WTC11 (cell line): ENCODE results near the gene DRD4. TPM values are rescaled to one million over a fixed set of nuclear protein-coding genes. Genes with fewer than 3 reads are reported as not detected.

Source experiments
- ATAC-seq: fragments of 200-7000 bp; cut with Tn5 transposase; 2 replicates; pipeline ENCODE4 v1.10.0; 2021; ENCODE audit warnings: mild to moderate bottlenecking, moderate library complexity
- CTCF ChIA-PET: fragments of 300-600 bp; sonication (Branson Sonifier 250); formaldehyde crosslinking; loops from one replicate; lab custom pipeline; 2021; ENCODE audit warnings: antibody characterized with exemption; lab: Charles Lee
- POLR2A ChIA-PET: fragments of 350-600 bp; sonication (Branson Sonifier 250); formaldehyde crosslinking; loops from one replicate; lab custom pipeline; 2021; ENCODE audit warnings: antibody characterized with exemption; lab: Charles Lee
- DNase-seq: peaks from one replicate; pipeline ENCODE4 v3.0.0; 2021; ENCODE audit warnings: low spot score
- H3K27ac Mint-ChIP-seq: 2 replicates; pipeline ENCODE4 v1.8.0; 2021; ENCODE audit warnings: mixed read lengths
- H3K27me3 Mint-ChIP-seq: 2 replicates; pipeline ENCODE4 v1.8.0; 2021; ENCODE audit warnings: low read depth, mild to moderate bottlenecking, moderate library complexity, mixed read lengths
- H3K36me3 Mint-ChIP-seq: 2 replicates; pipeline ENCODE4 v1.8.0; 2021; ENCODE audit warnings: mixed read lengths
- H3K4me1 Mint-ChIP-seq: 2 replicates; pipeline ENCODE4 v1.8.0; 2022; ENCODE audit warnings: mixed read lengths
- H3K4me3 Mint-ChIP-seq: 2 replicates; pipeline ENCODE4 v1.8.0; 2021; ENCODE audit warnings: mild to moderate bottlenecking, moderate library complexity, mixed read lengths
- H3K9me3 Mint-ChIP-seq: 2 replicates; pipeline ENCODE4 v1.8.0; 2021; ENCODE audit warnings: mixed read lengths
- CBFB ChIP-seq: sonication (generic); formaldehyde crosslinking; IDR thresholded peaks from 2 replicates; pipeline ENCODE4 v1.8.1; 2022; ENCODE audit warnings: mild to moderate bottlenecking, low read depth, missing genetic modification reagents
- HMGA2 ChIP-seq: fragments of 250-450 bp; sonication (Bioruptor Pico); IDR thresholded peaks from 2 replicates; pipeline ENCODE4 v1.4.0; 2021; ENCODE audit warnings: mild to moderate bottlenecking, moderate library complexity
- MXD4 ChIP-seq: fragments of 250-450 bp; sonication (Bioruptor Pico); IDR thresholded peaks from 2 replicates; pipeline ENCODE4 v1.8.0; 2021; ENCODE audit warnings: mild to moderate bottlenecking, moderate library complexity, borderline replicate concordance
- NFYB ChIP-seq: sonication (generic); formaldehyde crosslinking; conservative IDR thresholded peaks from 2 replicates; pipeline ENCODE4 v1.8.0; 2022; ENCODE audit warnings: low read depth, missing genetic modification reagents
- SOX15 ChIP-seq: fragments of 250-450 bp; sonication (Bioruptor Pico); IDR thresholded peaks from 2 replicates; pipeline ENCODE4 v1.9.0; 2021; ENCODE audit warnings: mild to moderate bottlenecking
- TEAD4 ChIP-seq: sonication (generic); formaldehyde crosslinking; IDR thresholded peaks from 2 replicates; pipeline ENCODE4 v1.8.0; 2022; ENCODE audit warnings: mild to moderate bottlenecking, missing genetic modification reagents
- TP53 ChIP-seq: sonication (generic); formaldehyde crosslinking; IDR thresholded peaks from 2 replicates; pipeline ENCODE4 v1.8.1; 2023; ENCODE audit warnings: mild to moderate bottlenecking, missing genetic modification reagents
- ZNF396 ChIP-seq: fragments of 250-450 bp; sonication (Bioruptor Pico); IDR thresholded peaks from 2 replicates; pipeline ENCODE4 v1.8.0; 2021; ENCODE audit warnings: mild to moderate bottlenecking, moderate library complexity, borderline replicate concordance
- total RNA-seq: library from RNA; stranded (reverse); gene quantifications from 3 replicates; pipeline ENCODE4 v1.2.3, GENCODE V29; 2021
- TF ChIP-seq, protein P1 (sequence below): fragments of 250-450 bp; sonication (Bioruptor Pico); IDR thresholded peaks from 2 replicates; pipeline ENCODE4 v1.9.0; 2021; ENCODE audit warnings: mild to moderate bottlenecking
- TF ChIP-seq, protein P2 (sequence below): sonication (generic); formaldehyde crosslinking; IDR thresholded peaks from 2 replicates; pipeline ENCODE4 v1.8.0; 2023; ENCODE audit warnings: mild to moderate bottlenecking, missing genetic modification reagents
- TF ChIP-seq, protein P3 (sequence below): sonication (generic); formaldehyde crosslinking; conservative IDR thresholded peaks from 2 replicates; pipeline ENCODE4 v1.8.1; 2023; ENCODE audit warnings: mild to moderate bottlenecking, low read depth, missing genetic modification reagents, moderate library complexity
- TF ChIP-seq, protein P4 (sequence below): fragments of 250-450 bp; sonication (Bioruptor Pico); conservative IDR thresholded peaks from 2 replicates; pipeline ENCODE4 v1.9.0; 2021; ENCODE audit warnings: mild to moderate bottlenecking
- TF ChIP-seq, protein P5 (sequence below): sonication (generic); formaldehyde crosslinking; IDR thresholded peaks from 2 replicates; pipeline ENCODE4 v1.8.1; 2023; ENCODE audit warnings: mild to moderate bottlenecking, missing genetic modification reagents, moderate library complexity
- TF ChIP-seq, protein P6 (sequence below): sonication (generic); formaldehyde crosslinking; IDR thresholded peaks from 2 replicates; pipeline ENCODE4 v1.8.1; 2022; ENCODE audit warnings: low read depth, missing genetic modification reagents, borderline replicate concordance

DRD4 gene
- total RNA-seq, 1 experiment from 2014 or later: 3.7 TPM

DNA sequence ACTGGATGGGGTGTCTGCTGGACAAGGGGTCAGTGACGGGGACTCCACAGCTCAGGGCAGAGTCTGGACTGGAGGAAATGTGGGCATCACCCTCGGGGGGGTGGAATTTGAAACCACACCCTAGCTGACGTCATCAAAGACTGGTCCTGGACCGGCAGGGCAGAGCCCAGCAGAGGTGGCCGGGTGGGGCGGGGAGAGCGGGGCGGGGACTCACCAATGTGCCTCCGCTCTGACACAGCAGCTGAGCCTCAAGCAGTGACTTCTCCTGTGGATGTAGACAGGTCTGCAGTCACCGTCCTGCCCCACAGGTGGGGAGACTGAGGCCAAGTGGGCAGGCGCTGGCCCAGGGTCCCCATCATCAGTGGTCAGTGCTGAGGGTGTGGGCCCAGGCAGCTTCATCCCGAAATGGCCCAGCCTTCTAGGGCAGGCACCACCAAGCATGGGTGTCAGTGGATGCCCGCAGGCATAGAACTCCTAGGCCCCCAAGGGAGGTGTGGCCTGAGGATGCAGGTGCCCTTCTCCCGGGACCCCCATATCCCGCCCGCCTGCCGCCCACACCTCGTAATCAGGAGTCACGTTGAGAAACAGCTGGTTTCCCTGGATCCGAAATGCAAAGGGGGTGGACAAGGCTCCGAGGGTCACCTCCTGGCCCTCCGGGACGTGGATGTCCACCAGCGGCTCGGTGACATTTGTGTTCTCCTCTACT lies 12.9 kb upstream of the DRD4 start (continued):
- TF ChIP-seq, protein P1, sequence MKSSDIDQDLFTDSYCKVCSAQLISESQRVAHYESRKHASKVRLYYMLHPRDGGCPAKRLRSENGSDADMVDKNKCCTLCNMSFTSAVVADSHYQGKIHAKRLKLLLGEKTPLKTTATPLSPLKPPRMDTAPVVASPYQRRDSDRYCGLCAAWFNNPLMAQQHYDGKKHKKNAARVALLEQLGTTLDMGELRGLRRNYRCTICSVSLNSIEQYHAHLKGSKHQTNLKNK (CRISPR knock-in tag): no peak
- no peak for TF ChIP-seq SOX15 (CRISPR knock-in tag)
- TF ChIP-seq, protein P2, sequence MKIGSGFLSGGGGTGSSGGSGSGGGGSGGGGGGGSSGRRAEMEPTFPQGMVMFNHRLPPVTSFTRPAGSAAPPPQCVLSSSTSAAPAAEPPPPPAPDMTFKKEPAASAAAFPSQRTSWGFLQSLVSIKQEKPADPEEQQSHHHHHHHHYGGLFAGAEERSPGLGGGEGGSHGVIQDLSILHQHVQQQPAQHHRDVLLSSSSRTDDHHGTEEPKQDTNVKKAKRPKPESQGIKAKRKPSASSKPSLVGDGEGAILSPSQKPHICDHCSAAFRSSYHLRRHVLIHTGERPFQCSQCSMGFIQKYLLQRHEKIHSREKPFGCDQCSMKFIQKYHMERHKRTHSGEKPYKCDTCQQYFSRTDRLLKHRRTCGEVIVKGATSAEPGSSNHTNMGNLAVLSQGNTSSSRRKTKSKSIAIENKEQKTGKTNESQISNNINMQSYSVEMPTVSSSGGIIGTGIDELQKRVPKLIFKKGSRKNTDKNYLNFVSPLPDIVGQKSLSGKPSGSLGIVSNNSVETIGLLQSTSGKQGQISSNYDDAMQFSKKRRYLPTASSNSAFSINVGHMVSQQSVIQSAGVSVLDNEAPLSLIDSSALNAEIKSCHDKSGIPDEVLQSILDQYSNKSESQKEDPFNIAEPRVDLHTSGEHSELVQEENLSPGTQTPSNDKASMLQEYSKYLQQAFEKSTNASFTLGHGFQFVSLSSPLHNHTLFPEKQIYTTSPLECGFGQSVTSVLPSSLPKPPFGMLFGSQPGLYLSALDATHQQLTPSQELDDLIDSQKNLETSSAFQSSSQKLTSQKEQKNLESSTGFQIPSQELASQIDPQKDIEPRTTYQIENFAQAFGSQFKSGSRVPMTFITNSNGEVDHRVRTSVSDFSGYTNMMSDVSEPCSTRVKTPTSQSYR: no peak
- no peak for TF ChIP-seq NFYB (CRISPR knock-in tag)
- TF ChIP-seq MXD4: no peak
- TF ChIP-seq, protein P3, sequence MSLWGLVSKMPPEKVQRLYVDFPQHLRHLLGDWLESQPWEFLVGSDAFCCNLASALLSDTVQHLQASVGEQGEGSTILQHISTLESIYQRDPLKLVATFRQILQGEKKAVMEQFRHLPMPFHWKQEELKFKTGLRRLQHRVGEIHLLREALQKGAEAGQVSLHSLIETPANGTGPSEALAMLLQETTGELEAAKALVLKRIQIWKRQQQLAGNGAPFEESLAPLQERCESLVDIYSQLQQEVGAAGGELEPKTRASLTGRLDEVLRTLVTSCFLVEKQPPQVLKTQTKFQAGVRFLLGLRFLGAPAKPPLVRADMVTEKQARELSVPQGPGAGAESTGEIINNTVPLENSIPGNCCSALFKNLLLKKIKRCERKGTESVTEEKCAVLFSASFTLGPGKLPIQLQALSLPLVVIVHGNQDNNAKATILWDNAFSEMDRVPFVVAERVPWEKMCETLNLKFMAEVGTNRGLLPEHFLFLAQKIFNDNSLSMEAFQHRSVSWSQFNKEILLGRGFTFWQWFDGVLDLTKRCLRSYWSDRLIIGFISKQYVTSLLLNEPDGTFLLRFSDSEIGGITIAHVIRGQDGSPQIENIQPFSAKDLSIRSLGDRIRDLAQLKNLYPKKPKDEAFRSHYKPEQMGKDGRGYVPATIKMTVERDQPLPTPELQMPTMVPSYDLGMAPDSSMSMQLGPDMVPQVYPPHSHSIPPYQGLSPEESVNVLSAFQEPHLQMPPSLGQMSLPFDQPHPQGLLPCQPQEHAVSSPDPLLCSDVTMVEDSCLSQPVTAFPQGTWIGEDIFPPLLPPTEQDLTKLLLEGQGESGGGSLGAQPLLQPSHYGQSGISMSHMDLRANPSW (CRISPR knock-in tag): no peak
- no peak for TF ChIP-seq TEAD4 (CRISPR knock-in tag)
- TF ChIP-seq, protein P4, sequence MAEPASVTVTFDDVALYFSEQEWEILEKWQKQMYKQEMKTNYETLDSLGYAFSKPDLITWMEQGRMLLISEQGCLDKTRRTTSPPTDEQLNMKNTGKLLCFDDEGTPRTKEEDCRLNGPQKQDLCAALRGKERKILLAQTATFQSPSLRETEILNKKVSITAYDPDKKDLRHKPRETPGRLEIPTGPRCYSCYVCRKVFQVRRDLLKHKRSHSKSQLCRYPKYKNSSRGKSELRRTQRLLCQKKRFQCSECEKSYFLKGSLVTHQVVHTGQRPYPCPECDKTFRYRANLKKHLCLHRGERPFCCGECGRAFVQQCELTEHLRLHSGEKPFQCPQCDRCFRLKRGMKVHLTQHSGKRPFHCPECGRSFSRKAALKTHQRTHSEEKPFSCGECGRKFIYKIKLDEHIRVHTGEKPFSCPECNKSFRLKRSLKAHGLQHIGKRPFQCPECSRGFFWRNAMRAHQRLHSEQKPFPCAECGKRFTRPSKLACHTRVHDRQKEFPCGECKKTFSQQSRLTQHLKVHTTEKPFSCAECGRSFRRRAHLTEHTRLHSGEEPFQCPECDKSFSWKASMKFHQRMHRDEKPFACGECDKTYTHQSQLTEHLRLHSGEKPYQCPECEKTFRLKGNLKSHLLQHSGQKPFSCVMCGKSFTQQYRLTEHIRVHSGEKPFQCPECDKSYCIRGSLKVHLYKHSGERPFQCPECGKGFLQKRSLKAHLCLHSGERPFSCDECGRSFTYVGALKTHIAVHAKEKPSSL (CRISPR knock-in tag): no peak
- TF ChIP-seq HMGA2 (CRISPR knock-in tag): no peak

DNA sequence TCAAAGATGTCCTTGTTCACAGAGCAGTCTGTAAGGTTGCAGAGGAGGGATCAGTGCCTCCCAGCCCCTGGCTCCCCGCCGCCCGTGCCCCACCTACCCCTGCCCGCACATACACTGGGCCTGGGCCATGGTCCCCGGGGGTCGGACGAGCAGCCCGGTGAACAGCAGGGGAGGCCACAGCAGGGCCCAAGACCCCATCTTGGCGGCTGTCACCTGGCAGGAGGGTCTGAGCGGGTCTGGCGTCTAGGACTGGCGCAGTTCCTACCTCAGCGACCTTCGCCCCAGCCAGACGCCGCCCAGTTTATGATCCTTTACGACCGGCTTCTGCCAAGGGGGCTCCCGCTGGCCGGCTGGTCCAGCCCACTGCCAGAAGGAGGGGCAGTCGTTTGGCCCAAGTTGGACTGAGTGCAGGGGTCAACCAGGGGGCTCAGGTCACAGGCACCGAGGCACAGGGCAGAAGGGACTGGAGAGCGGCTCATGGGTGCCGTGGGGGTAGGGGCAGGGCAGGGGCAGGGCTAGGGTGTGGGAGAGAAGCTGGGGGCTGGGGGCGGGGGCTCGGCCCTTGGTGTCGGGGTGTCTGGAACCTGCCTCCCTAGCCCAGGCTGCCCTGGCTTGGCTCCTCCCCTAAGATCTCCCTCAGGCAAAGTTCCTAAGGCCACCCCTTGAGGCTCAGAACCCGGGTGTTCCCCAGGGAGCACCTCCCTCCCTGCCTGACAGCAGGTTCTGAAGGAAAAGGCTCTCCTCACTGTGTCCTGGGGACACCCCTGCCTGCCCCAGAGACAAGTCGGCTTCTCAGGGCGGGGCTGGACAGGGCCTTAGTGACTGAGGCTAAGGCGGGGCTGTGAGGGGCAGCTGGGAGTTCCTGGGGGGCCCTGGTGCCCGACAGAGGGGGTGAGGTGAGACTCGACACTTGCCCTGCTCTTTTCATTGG lies 12.1 kb upstream of the DRD4 start, which contains the start of gene CDHR5:
Gene CDHR5, minus strand, starts transcription at position 251 of the 931 bp plus-strand sequence. Its CDS starts 53 bp downstream, at position 198.
- Mint-ChIP-seq H3K9me3 (no peaks in the 10 kb centered on the region), H3K27me3 (peaks cover 27% of the 10 kb centered on the region), H3K27ac (no peak within 1 kb of the TSS), H3K36me3 (no peaks in the 10 kb centered on the region), H3K4me1 (peaks cover 13% of the 10 kb centered on the region), H3K4me3 (no peak within 1 kb of the TSS)
- DNase-seq (no peak), ATAC-seq (peak; percentile 4; the same call in 1 of the 2 replicates)
- ChIA-PET CTCF (interaction anchor here (0.8 kb wide), 1 partner anchor 71 kb away, joined by 3 read pairs; no protein-coding TSS in a partner anchor), POLR2A (no interaction called here)
- no peak for TF ChIP-seq HMGA2 (CRISPR knock-in tag)
- TF ChIP-seq, protein P5, sequence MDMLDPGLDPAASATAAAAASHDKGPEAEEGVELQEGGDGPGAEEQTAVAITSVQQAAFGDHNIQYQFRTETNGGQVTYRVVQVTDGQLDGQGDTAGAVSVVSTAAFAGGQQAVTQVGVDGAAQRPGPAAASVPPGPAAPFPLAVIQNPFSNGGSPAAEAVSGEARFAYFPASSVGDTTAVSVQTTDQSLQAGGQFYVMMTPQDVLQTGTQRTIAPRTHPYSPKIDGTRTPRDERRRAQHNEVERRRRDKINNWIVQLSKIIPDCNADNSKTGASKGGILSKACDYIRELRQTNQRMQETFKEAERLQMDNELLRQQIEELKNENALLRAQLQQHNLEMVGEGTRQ: no peak
- no peak for TF ChIP-seq CBFB (CRISPR knock-in tag)
- TF ChIP-seq, protein P6, sequence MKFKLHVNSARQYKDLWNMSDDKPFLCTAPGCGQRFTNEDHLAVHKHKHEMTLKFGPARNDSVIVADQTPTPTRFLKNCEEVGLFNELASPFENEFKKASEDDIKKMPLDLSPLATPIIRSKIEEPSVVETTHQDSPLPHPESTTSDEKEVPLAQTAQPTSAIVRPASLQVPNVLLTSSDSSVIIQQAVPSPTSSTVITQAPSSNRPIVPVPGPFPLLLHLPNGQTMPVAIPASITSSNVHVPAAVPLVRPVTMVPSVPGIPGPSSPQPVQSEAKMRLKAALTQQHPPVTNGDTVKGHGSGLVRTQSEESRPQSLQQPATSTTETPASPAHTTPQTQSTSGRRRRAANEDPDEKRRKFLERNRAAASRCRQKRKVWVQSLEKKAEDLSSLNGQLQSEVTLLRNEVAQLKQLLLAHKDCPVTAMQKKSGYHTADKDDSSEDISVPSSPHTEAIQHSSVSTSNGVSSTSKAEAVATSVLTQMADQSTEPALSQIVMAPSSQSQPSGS (CRISPR knock-in tag): no peak
- no peak for TF ChIP-seq TP53 (CRISPR knock-in tag)
- TF ChIP-seq ZNF396: no peak
